ENCODE results near the gene GCN1.

The GCN1 gene

GRCh38 chr12:120116441-120116791 lies 78.1 kb downstream of the GCN1 start, which contains the start of gene RAB35:
TSS of gene RAB35 (minus strand) at chr12:120116753. CDS start at chr12:120116650, 103 bp downstream.
- 0 out of 2 replicates have a peak, but pooled peaks have one; percentile 27 for TF ChIP-seq ZFX (IDR thresholded peaks at IDR 0.05)
- no peak for TF ChIP-seq CTCF (conservative IDR thresholded peaks at IDR 0.05)
- peak within 1 kb of the TSS; percentile 92 for H3K27ac ChIP-seq

GRCh38 chr12:120115692-120116440 lies 78.6 kb downstream of the GCN1 start:
- H3K27ac ChIP-seq, result peak overlapping the region; percentile 92
- TF ChIP-seq ZFX (IDR thresholded peaks at IDR 0.05) (no peak), CTCF (conservative IDR thresholded peaks at IDR 0.05) (no peak)

GRCh38 chr12:120115066-120115465 lies 79.4 kb downstream of the GCN1 start:
- peak overlapping the region; percentile 92; the same call in 1 of the 2 replicates for H3K27ac ChIP-seq
- TF ChIP-seq CTCF (conservative IDR thresholded peaks at IDR 0.05), result no peak
- TF ChIP-seq ZFX (IDR thresholded peaks at IDR 0.05), result no peak

- H3K27ac ChIP-seq, result peak overlapping the region; percentile 13
- TF ChIP-seq ZFX (IDR thresholded peaks at IDR 0.05) (no peak), CTCF (conservative IDR thresholded peaks at IDR 0.05) (no peak)
Observed at GRCh38 chr12:120110550-120111501, 83.7 kb downstream of the GCN1 start.

- H3K27ac ChIP-seq, result no peak overlapping the region
Observed at GRCh38 chr12:120109570-120110267, 84.8 kb downstream of the GCN1 start.

GRCh38 chr12:120106151-120106550 lies 88.4 kb downstream of the GCN1 start:
- H3K27ac ChIP-seq, result no peak overlapping the region
- TF ChIP-seq CTCF (conservative IDR thresholded peaks at IDR 0.05) (no peak), ZFX (IDR thresholded peaks at IDR 0.05) (no peak)

More at GRCh38 chr12:120109570-120110267, 84.8 kb downstream of the GCN1 start:
- TF ChIP-seq ZFX (IDR thresholded peaks at IDR 0.05) (no peak), CTCF (conservative IDR thresholded peaks at IDR 0.05) (no peak)

Measured in C4-2B (cell line).